GM21825 (cell line): ENCODE data around the gene DAZL.
A peak's percentile ranks its signal among the peaks of the same experiment; 100 is the strongest.

Experiments
- ATAC-seq: cut with Tn5 transposase; IDR thresholded peaks from one replicate; pipeline ENCODE4 v1.9.1; 2021; ENCODE audit warnings: mild to moderate bottlenecking, moderate library complexity; ENCODE audit not compliant: unreplicated experiment

DAZL gene

DNA sequence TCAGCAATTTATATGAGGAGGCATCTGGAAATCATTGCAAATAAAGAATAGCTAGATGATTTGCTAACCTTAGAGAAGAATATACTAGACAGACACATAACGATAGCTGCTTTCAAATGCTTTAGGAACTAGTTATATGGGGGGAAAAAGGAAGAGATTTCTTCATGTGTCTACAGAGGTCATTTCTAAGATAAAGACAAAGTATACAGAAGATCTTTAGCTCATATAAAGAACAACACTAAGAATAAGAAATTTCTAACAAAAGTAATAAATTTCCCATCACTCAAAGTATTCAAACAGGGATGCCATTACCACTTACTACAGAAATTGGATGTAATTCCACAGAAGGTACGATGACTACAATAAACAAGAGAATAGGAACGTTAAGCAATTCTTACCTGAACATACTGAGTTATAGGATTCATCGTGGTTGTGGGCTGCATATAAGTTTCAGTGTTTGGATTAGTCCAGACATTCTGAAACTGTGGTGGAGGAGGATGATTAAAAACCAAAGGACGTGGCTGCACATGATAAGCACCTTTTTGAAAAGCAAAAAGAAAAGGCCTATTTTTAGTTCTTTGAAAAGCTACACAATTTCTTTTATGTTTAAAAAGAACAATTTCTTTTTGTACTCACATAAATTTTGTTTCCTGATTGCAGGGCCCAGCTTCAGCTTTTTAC, 8.7 kb downstream of the DAZL start:
- no peak for ATAC-seq

DNA sequence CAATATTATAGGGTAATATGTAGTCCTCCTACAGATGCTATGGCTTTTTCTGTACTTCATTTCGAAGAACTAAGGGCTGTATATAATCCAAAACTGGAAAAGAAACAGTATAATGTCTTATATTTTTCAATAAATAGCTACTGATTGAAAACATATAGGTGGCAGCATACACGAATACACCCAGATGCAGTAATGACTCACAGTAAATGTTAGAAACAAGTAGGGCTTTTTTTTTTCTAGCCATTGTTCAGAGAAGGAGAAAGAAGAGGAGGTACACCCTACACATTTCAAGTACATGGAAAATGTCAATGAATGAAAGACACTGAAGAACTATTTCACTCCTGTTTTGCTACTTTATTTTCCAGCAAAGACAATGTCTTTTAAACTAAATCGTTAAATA, 9.4 kb downstream of the DAZL start:
- ATAC-seq, result no peak

DNA sequence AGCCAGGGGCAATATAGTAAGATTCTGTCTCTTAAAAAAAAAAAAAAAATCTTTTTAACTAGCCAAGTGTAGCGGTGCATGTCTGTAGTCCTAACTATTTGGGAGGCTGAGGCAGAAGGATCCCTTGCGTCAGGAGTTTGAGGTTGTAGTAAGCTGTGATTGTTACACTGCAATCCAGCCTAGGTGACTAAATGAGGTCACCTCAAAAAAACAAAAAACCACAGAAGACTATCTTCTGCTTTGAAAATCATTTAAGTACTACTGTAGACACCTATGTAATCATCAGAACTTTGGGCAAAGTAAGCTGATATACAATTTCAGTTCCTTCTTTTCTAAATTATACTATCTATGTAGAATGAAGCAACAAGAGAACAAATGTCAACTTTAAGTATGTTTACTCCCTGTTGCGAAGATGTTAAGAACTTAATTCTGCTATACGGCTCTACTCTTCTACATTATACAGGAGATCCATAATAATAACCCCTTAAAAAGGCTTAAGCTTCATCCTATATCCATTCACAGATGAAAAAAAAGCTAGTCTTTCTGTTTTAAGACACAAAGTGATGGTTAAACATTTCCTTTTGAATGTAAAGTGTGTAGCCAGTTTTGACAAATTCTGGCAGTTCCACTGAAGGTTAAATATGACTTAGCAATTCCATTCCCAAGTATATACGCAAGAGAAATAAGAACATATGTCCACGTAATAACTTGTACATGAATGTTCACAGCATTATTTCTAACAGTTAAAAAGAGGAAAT, 15.2 kb downstream of the DAZL start:
- peak; percentile 93 for ATAC-seq

DNA sequence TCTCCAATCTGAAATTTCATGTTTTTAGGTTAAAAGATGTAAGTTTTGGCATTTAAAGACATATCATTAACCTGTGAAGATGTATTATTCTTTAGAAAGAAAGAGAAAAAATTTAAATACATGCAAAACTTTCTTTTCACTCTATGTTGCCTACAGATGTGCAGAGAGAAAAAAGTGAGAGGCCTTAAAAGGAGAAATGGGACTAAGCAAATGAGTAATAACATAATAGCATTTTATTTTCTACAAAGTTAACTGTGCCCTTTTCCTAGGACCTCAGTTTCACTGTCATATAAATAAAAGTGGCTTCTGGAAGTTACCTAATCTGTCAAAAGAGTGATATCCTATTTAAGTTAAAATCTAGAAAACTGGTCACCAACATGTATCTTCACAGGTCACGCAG, 16.1 kb downstream of the DAZL start:
- ATAC-seq, result no peak

DNA sequence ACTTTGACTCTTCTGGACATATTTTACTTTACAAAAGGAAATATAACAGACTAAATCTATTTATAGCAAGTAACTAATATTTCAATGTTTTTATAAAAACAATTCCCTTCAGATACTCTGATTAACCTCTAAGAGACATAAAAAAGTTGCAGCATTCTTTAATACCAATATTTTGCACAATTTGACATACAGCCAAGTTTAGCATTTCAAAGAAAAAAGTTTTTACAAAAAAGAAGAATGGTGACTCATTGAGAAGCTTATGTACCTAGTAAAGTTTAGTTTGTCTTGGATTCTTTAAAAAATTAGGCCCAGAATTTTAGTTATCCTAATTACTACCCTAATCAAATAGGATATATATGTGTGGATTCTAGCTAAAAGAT, 17.6 kb downstream of the DAZL start:
- no peak for ATAC-seq

DNA sequence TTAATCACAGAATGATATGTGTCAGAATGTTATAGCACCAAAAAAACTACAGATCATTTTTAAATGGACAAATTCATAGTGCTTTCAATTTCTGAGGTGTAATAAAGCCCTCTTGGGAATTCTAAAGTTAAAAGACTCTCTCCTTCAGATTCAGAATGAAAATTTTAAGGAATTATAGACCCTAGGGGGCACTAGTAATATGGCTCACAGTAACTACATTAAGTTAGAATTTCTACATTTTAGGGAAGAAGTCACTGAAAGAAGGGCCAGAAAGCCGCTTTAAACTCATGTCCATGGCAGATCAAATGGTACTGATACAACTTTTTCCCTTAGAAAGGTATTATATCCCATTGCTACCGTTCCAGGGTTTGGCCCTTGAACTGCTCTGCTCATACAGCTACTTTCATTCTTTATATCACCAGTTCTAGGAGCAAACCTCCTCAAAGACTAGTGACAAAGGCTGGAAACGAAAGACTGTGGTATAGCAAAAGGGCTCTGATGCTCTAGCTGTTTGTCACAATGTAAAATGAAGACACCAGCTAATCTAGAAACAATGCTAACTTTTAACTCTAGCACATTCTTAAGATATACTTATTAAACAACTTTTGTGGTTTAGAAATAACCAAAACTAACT, 18.1 kb downstream of the DAZL start:
- no peak for ATAC-seq

DNA sequence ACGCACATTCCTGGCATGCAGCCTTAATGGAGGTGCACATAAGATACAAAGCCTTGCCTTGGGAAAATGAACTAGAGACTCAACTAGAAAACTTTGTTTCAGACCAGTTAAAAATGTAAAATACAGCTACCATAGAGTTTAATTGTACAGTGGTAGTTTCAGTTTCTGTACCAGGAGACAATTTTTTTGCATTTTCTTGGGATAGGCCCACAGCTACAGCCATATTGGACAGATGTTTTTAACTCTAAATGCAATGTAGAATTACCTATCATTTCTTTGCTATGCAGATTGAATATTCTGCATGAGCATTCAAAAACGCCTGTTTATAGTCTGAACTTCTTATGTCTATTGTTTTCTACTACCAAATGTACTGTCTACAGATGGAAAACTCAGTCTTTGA, 20.3 kb downstream of the DAZL start:
- ATAC-seq, result no peak

DNA sequence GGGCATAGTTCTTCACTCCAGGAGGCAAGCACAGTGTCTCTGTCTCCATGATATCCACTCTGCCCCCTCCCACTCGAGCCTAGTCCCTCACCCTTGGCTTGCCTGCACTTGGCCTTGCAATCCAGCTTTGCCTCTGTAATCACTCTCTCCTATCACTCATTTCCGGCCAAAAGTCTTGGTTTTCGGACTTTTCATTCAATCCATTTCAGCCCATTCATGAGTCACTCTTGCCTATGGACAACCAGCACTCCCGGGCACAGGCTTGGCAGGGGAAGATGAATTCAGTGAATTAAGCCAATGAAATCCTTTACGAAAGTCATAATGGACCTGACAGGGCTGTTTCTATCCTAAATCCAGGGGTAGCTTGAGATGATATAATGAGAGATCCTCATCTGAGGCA, 21.7 kb downstream of the DAZL start:
- no peak for ATAC-seq

DNA sequence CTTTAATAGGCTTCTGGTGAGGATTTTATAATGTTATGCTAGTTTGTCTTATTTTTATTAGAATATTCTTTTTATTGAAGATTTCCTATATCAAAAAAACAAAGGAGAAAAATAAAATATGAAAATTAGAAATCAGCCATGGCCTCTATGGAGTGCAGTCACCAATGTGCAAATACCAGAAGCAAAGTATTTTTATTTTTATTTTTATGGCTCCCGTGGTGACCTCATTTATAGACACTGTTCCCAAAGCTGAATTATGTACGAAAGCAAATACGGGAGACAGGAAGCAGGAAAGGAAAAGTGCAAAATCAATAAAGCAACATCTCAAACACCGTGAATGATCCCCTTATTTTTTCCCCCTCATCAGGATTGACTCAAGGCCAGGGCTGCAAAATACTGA, 35.1 kb downstream of the DAZL start:
- ATAC-seq, result no peak

DNA sequence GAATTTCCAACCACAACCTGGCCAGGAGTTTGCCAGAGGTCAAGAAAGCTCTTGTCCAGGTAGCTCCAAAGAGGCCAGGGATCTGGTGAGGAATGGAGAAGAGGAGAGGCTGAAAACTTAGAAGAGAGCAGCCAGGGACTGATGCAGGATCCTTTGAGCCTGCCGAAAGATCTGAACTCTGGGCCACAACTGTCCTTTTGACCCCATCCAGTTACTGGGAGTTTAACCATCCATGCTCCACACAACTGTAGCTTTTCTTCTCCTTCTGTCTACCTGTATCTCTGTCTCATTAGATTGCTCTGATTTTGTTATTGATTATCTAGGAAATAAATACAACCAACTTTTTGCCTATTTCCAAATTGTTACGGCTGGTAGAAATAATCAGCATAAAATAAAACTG, 36.7 kb downstream of the DAZL start:
- ATAC-seq, result no peak

DNA sequence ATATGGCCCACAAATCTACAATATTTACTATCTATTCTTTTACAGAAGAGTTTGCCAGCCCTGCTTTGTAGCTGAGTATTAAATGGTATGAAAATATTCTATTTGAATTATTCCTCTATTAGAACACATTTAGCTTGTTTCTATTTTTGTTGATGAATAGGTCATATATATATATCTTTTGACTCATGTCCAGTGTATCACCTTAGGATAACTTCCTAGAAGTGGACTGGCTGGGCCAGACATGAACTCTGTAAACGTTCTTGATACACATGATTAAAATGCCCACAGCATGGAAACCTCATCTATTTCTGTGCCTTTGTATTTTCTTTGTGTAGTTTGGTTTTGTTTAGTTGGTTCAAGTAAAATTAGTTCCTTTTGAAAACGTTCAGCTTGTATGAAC, 37.1 kb downstream of the DAZL start:
- no peak for ATAC-seq

DNA sequence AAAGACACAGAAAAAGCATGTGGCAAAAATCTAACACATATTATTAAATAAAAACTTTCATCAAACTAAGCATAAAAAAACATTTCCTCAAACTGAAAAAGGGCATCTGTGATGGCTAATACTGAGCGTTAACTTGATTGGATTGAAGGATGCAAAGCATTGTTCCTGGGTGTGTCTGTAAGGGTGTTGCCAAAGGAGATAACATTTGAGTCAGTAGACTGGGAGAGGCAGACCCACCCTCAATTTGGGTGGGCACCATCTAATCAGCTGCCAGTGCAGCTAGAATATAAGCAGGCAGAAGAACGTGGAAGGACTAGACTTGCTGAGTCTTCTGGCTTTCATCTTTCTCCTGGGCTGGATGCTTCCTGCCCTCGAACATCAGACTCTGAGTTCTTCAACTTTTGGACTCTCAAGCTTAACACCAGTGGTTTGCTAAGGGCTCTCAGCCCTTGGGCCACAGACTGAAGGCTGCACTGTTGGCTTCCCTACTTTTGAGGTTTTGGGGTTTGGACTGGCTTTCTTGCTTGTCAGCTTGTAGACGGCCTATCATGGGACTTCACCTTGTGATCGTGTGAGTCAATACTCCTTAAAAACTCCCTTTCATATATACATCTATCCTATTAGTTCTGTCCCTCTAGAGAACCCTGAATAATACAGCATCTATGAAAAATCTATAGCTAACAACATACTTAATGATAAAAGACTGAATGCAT, 45.4 kb downstream of the DAZL start:
- ATAC-seq, result no peak

DNA sequence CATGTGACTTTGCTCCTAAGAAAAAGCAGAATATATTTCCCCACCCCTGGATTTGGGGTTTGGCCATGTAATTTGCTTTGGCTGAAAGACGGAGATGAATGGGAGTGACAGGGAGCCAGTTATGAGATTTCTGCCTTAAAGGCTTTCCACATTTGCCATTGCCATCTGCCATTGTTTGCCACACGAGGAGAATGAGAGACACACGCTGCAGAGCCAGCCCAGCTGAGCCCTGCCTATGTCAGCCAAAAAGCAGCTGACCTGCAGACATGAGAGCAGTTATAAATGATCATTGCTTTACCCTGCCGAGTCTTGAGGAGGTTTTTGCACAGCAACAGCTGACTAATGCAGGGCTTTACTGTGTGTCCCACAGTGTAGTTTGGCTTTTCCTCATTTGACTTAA, 51.1 kb downstream of the DAZL start:
- ATAC-seq, result no peak

DNA sequence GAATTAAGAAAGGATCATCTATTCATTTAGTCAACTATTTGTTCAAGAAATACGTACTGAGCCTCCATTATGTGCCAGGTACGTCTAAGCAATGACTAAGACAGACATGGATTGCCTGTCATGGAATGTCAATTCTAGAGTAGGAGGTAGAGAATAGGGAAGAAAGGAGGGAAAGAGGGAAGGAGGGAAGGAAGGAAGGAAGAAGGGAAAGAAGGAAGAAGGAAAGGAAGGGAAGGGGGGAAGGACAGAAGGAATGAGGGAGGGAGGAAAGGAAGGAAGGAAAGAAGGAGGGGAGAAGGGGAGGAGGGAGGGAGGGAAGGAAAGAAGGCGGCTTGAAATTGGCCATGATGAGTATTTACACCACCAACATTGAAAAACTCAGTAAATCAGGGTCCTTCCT, 52.5 kb downstream of the DAZL start:
- ATAC-seq, result no peak

DNA sequence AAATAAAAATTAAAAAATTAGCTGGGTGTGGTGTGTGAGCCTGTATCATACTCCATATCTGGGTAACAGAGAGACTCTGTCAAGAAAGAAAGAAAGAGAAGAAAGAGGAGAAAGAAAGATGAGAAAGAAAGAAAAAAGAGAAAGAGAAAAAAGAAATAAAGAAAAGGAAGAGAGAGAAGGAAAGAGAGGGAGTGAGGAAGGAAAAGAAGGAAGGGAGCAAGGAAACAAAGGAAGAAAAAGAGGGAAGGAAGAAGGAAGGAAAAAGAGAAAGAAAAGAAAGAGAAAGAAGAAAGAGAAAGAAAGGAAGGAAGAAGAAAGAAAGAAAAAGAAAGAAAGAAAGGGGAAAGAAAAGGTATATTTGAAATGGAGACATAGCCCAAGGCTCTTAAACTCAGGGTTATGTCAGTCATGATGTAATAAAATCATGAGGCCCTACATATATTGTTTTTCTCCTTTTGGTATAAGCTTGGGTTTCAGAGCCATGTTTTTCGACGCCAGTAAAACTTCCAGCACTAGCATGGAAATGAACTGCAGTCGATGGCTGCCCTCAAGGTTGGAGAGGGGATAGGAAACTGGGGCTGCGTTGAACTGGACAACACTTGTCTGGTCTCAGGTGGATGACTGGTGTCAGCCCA, 53.8 kb downstream of the DAZL start:
- no peak for ATAC-seq

DNA sequence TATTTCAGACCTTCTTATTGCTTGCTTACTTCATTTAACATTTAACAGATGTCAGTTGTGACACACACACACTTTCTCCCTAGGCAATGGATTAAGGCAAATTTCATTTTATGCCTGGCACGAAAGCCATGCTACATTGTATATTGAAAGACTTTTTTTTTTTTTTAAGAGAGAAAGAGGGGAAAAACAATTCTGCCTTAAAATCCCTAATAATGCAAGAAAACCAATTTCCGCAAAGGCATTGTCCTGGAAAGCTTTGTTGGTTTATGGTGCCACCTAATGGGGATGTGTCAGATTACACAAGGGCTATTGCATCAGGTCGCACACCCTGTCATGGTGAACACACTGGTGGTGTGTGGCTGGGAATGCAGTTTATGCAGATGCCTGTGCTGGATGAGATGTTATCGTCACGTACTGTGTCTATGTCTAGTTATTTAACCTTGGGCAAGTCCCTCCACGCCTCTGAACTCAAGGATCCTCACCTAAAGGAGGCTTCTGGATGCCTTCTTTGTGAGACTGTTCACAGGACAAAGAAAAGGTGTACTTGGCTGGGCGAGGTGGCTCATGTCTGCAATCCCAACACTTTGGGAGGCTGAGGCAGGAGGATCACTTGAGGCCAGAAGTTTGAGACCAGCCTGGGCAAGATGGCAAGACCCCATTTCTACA, 54.4 kb downstream of the DAZL start:
- ATAC-seq, result peak; percentile 91

DNA sequence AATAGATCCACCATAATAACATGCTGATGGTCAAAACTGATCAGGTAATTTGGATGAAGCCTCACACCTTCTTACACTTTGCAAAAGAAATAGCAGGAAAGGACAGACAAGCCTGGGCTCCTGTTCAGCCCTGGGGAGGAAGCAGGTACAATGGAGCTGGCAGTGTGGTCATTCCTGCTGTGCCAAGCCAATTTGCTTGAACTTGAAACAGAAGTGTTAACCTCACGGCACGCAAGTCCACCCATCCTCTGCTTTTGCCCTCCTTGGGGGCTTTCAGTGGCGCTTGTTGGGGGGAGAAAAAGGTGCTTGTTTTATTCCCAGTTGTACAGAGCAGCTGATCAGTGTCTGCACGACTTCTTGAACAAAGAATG, 54.9 kb downstream of the DAZL start:
- ATAC-seq, result no peak

DNA sequence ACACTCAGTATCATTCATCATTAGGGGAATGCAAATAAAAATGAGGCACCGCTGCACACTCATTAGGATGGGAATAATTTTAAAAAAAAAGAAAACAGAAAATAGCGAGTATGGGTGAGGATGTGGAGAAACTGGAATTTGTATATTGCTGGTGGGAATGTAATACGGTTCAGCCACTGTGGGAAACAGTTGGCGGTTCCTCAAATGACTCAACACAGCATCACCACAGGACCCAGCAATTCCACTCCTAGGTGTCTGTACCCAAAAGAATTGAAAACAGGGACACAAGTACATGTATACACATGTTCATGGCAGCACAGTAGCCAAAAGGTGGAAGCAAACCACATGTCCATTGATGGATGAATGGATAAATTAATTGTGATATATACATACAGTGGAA, 56.5 kb downstream of the DAZL start:
- ATAC-seq, result no peak

DNA sequence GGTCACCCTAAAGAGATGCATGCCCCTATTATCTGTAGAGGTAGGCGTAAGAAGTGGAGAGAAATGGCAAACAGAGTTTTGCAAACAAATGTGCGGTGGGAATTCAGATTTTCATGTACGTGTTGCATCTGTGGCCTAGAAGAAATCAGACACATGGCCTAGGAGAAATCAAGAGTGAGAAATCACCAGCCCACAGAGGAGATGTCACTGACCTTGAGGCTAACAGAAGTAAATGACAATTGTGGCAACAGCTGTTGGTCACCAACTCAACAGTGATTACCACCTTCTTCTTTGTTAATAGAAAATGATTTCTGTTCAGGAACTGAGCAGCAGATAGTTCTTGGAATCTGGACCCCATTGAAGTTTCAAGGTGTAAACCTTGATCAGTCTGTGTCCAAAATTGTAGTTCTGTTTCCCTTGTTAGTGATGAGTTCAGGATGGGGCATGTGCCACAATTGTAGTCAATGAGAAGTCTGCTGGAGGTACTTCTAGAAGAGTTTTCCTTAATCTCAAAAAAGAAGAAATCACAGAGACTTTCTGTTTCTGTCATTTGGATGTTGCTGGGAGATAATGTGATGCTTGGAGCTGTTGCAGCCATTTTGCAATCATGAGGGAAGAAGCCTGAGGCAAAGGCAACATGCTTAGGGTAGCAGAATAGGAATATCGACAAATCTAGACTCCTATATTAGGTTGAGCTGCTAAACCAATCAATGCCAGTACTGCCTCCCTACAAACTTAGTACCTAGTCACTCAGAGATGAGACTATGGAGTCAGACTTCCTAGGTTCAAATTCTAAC, 57.5 kb downstream of the DAZL start:
- ATAC-seq, result no peak
